Right atrium auricular region (tissue), 2 donors: ENCODE data around the gene PHKB. TPM values are rescaled to one million over a fixed set of nuclear protein-coding genes. Genes with fewer than 3 reads are reported as not detected.

Experiments used
- DNase-seq: peaks from one replicate; pipeline ENCODE4 v3.0.0-alpha.2; 2019; ENCODE audit warnings: low spot score
- H3K27ac ChIP-seq, 2 donors: fragments of 200-600 bp; sonication (generic); 1 replicate in 1 of 2; 2 replicates in 1 of 2; pipeline ENCODE4 v1.5.1; 2016 to 2019
- H3K27me3 ChIP-seq, 2 donors: fragments of 200-600 bp; sonication (generic); one replicate each; pipeline versions ENCODE4 v1.5.1 to v1.6.0; 2017 to 2019
- H3K36me3 ChIP-seq: fragments of 200-600 bp; sonication (generic); one replicate; pipeline ENCODE4 v1.5.1; 2016
- H3K4me1 ChIP-seq, 2 donors: fragments of 200-600 bp; sonication (generic); one replicate each; pipeline versions ENCODE4 v1.5.1 to v1.6.0; 2017 to 2019
- H3K4me3 ChIP-seq, 2 donors: fragments of 200-600 bp; sonication (generic); 1 replicate in 1 of 2; 2 replicates in 1 of 2; pipeline ENCODE4 v1.5.1; 2017 to 2019; ENCODE audit warnings: mild to moderate bottlenecking in 1 of 2, moderate library complexity in 1 of 2
- H3K9me3 ChIP-seq, 2 donors: fragments of 200-600 bp; sonication (generic); one replicate each; pipeline ENCODE4 v1.5.1; 2019
- total RNA-seq, 2 donors: library from RNA; depleted of rRNA; stranded (reverse); fragments of >200 nt; gene quantifications; one replicate each; pipeline ENCODE4 v1.1.0, GENCODE V29; 2016
- TF ChIP-seq, protein P1 (sequence below), 2 donors: fragments of 200-600 bp; sonication (generic); IDR thresholded peaks; one replicate each; pipeline ENCODE4 v1.5.1; 2019; ENCODE audit warnings: antibody characterized with exemption in 2 of 2

The PHKB gene
- total RNA-seq, 2 donors from 2014 or later = 43.4 to 43.7 TPM

GRCh38 chr16:47600376-47600775, 139.2 kb downstream of the PHKB start:
- TF ChIP-seq, protein P1, sequence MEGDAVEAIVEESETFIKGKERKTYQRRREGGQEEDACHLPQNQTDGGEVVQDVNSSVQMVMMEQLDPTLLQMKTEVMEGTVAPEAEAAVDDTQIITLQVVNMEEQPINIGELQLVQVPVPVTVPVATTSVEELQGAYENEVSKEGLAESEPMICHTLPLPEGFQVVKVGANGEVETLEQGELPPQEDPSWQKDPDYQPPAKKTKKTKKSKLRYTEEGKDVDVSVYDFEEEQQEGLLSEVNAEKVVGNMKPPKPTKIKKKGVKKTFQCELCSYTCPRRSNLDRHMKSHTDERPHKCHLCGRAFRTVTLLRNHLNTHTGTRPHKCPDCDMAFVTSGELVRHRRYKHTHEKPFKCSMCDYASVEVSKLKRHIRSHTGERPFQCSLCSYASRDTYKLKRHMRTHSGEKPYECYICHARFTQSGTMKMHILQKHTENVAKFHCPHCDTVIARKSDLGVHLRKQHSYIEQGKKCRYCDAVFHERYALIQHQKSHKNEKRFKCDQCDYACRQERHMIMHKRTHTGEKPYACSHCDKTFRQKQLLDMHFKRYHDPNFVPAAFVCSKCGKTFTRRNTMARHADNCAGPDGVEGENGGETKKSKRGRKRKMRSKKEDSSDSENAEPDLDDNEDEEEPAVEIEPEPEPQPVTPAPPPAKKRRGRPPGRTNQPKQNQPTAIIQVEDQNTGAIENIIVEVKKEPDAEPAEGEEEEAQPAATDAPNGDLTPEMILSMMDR (IDR thresholded peaks at IDR 0.05) = no peak
- H3K36me3 ChIP-seq = peaks cover 11% of the 10 kb centered on the region
- DNase-seq = no peak
- no peaks in the 10 kb centered on the region for H3K4me1 ChIP-seq
- H3K27me3 ChIP-seq = no peaks in the 10 kb centered on the region
- no peak overlapping the region for H3K27ac ChIP-seq
- no peaks in the 10 kb centered on the region for H3K9me3 ChIP-seq
- H3K4me3 ChIP-seq = no peak overlapping the region

DNA sequence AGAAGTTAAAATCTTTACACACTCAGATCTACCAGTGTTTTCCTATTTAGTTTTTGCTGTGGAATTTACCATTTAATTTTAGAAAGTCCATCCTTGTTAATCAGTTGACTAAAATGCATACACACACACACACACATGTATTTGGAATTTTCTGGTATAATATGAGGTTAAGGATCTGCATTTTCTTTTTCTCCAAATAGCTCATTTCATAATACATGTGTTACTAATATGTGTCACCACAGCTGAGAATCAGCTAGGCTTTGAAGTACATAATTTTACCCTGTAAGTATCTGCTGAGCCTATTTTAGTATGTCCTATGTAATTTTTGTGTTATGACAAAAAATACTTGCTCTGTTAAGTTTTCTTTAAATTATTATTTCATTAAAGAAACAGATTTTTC, 143.2 kb downstream of the PHKB start:
- Histone ChIP-seq H3K4me3 (no peak overlapping the region), H3K4me1 (no peaks in the 10 kb centered on the region), H3K27ac (no peak overlapping the region), H3K27me3 (no peaks in the 10 kb centered on the region), H3K9me3 (no peaks in the 10 kb centered on the region), H3K36me3 (peaks cover 11% of the 10 kb centered on the region)
- DNase-seq = no peak
- TF ChIP-seq, protein P1 (IDR thresholded peaks at IDR 0.05) = no peak

DNA sequence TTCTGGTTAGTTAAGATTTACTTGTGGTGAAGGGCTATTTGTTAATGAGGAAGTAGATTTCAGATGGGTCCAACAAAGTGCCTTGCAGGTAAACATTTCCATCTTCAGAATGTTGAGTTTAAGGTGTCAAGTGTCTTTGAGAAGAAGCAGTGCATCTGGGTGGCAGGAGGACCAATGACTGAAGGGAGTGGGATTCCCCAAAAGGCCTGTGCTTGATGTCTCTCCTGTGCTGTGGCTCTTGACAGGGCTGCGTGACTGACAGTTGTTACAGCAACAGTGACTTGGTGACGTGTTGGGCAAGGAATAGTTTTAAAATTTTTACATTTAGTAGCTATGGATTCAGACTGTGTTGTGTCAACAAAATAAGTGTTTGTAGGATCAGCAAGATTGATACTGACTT, 149.9 kb downstream of the PHKB start:
- Histone ChIP-seq H3K27me3 (no peaks in the 10 kb centered on the region), H3K4me1 (no peaks in the 10 kb centered on the region), H3K27ac (no peak overlapping the region), H3K4me3 (no peak overlapping the region), H3K36me3 (peaks cover 8% of the 10 kb centered on the region), H3K9me3 (no peaks in the 10 kb centered on the region)
- DNase-seq = no peak
- TF ChIP-seq, protein P1 (IDR thresholded peaks at IDR 0.05) = no peak

- peaks cover 8% of the 10 kb centered on the region for H3K36me3 ChIP-seq
- H3K4me3 ChIP-seq = no peak overlapping the region
- H3K27ac ChIP-seq = no peak overlapping the region
- DNase-seq = no peak
- TF ChIP-seq, protein P1 (IDR thresholded peaks at IDR 0.05) = no peak
- H3K4me1 ChIP-seq = no peaks in the 10 kb centered on the region
- H3K9me3 ChIP-seq = no peaks in the 10 kb centered on the region
- no peaks in the 10 kb centered on the region for H3K27me3 ChIP-seq
Observed at GRCh38 chr16:47611848-47612493, 150.8 kb downstream of the PHKB start.

- Histone ChIP-seq H3K4me1 (peaks cover 0 to 3% of the 10 kb centered on the region in 2 donors), H3K27ac (no peak overlapping the region), H3K9me3 (no peaks in the 10 kb centered on the region), H3K4me3 (no peak overlapping the region), H3K27me3 (no peaks in the 10 kb centered on the region), H3K36me3 (peaks cover 8% of the 10 kb centered on the region)
- no peak for DNase-seq
- TF ChIP-seq, protein P1 (IDR thresholded peaks at IDR 0.05) = no peak
Observed at GRCh38 chr16:47612711-47613110, 151.6 kb downstream of the PHKB start.

DNA sequence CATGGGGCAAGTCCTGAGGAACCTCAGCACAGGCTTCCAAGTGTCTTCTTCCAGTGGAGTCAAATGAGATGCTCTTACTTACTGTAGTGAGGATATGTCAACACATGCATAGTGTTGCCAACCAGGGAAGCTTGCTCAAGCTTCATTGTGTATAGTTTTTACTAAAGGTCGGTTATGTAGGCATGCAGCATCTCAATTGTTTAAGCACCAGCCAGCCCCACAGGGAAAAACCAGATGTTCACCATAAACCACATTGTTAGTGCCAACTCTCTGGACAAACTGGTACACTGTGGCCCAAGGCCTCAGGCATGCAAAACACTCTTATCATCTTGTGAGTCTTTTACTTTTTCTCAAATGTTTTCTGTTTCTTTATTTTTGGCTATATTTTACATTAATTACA, 152.1 kb downstream of the PHKB start:
- H3K36me3 ChIP-seq = peaks cover 8% of the 10 kb centered on the region
- H3K9me3 ChIP-seq = no peaks in the 10 kb centered on the region
- DNase-seq = no peak
- H3K27me3 ChIP-seq = no peaks in the 10 kb centered on the region
- TF ChIP-seq, protein P1 (IDR thresholded peaks at IDR 0.05) = no peak
- H3K27ac ChIP-seq = no peak overlapping the region
- no peak overlapping the region for H3K4me3 ChIP-seq
- peaks cover 0 to 6% of the 10 kb centered on the region in 2 donors for H3K4me1 ChIP-seq
